Esophagus (tissue), 2 donors: ENCODE results near the gene SMARCB1. TPM values are rescaled to one million over a fixed set of nuclear protein-coding genes. Genes with fewer than 3 reads are reported as not detected.
A peak's percentile ranks its signal among the peaks of the same experiment; 100 is the strongest.

Experiments used
- H3K27ac ChIP-seq, 2 donors: one replicate each; pipeline ENCODE4 v1.5.1; 2013; ENCODE audit warnings: low read depth in 2 of 2, mild to moderate bottlenecking in 2 of 2, inconsistent platforms in 1 of 2, low read length in 1 of 2, moderate library complexity in 1 of 2
- H3K27me3 ChIP-seq, 2 donors: one replicate each; pipeline ENCODE4 v1.6.1; 2013; ENCODE audit warnings: low read length in 2 of 2, control low read depth in 1 of 2, mild to moderate bottlenecking in 1 of 2; ENCODE audit not compliant: insufficient read depth in 2 of 2, control insufficient read depth in 1 of 2
- H3K36me3 ChIP-seq, 2 donors: one replicate each; pipeline ENCODE4 v1.6.1; 2013; ENCODE audit warnings: low read length in 1 of 2; ENCODE audit not compliant: control insufficient read depth in 2 of 2, insufficient read depth in 2 of 2
- H3K4me1 ChIP-seq, 2 donors: one replicate each; pipeline ENCODE4 v1.6.1; 2013; ENCODE audit warnings: low read length in 1 of 2; ENCODE audit not compliant: control insufficient read depth in 2 of 2, insufficient read depth in 2 of 2
- H3K4me3 ChIP-seq, 2 donors: one replicate each; pipeline ENCODE4 v1.5.1; 2013; ENCODE audit warnings: low read length in 2 of 2, mild to moderate bottlenecking in 2 of 2, low read depth in 1 of 2, moderate library complexity in 1 of 2
- H3K9me3 ChIP-seq, 2 donors: one replicate each; pipeline ENCODE4 v1.6.1; 2013; ENCODE audit warnings: mild to moderate bottlenecking in 2 of 2, low read depth in 1 of 2, low read length in 1 of 2, moderate library complexity in 1 of 2; ENCODE audit not compliant: control insufficient read depth in 2 of 2, insufficient read depth in 1 of 2
- WGBS, 2 donors: extraction: QIAGEN DNeasy Blood & Tissue Kit; methylation state at CpG; one replicate each; pipeline ENCODE4 v1.1.7; 2013; 5-methylcytosine and 5-hydroxymethylcytosine counted together
- polyA plus RNA-seq, 2 donors: library from polyadenylated mRNA; stranded (reverse); fragments of 200-250 nt; gene quantifications; one replicate each; pipeline ENCODE4 v1.2.3, GENCODE V29; 2013
- donor health status: healthy with polysubstance abuse.
- donor health status: Bipolar disorder and iron deficiency.

Gene SMARCB1
- polyA plus RNA-seq, 2 donors: 32.1 to 51.6 TPM

DNA sequence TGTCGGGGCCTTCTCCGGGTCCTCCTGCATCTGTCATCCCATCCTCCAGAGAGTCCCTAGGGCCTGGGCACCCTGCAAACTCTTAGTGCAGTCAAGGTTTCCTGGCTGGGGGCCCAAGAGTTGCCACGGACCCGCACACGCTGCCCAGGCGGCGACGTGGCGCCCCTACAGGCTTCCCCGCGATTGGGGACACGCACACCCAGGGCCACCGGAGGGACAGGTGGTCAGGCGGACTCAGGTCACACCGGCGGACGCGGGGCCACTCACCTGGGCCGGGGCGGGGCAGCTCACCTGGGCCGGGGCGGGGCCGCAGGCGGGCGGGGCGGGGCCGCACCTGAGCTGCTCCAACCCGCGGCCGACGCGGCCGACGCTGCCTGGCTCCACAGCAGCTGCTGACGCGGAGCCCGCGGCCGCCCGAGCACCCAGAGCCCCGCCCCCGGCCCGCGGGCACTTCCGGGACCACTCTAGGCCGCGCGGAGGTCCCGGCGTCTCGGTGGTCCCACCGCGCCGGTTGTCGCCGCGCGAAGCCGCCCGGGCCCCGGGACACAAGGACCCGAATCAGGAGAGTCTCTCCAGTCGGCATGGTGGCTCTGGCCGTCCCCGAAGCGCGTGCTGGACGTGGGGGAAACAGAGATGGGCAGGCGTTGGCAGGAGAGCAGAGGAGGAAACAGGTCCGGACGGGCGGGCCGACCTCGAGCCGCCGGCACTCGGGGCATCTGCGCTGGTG is 35.9 kb upstream of the SMARCB1 start, which contains the start of gene ZNF70:
Gene ZNF70 (minus strand): TSS at position 399 of the 727 bp plus-strand sequence. CDS start 5,972 bp downstream, outside the sequence.
- H3K4me1 ChIP-seq: peaks cover 0 to 4% of the 10 kb centered on the region in 2 donors
- no peaks in the 10 kb centered on the region for H3K9me3 ChIP-seq
- H3K36me3 ChIP-seq: no peaks in the 10 kb centered on the region
- H3K27ac ChIP-seq: peak within 1 kb of the TSS; percentile 87 to 95
- WGBS, 2 donors: 1% methylated on average over 59 to 78 of the region's 78 CpGs
- peak within 1 kb of the TSS; percentile 61 to 74 for H3K4me3 ChIP-seq
- no peaks in the 10 kb centered on the region for H3K27me3 ChIP-seq

DNA sequence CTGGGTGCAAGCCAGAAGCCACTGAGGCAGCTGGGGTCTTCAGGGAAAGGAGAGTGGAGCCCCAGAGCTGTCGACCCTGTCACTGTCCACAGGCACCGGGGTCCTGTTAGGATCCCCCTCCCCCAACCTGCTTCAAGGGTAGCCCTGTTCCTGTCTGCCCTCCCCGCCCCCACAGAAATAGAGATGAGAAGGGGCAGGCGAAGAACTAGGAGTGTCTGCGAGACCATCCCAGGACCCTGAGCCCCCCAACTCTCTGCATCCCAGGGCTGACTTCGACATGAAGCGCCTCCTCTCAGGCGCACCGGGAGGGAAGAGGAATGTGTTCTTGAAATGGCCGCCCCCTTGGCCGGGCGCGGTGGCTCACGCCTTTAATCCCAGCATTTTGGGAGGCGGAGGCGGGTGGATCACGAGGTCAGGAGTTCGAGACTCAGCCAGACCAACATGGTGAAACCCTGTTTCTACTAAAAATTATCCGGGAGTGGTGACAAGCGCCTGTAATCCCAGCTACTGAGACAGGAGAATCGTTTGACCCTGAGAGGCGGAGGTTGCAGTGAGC is 35.2 kb upstream of the SMARCB1 start:
- Histone ChIP-seq H3K27me3 (no peaks in the 10 kb centered on the region), H3K4me1 (peaks cover 0 to 4% of the 10 kb centered on the region in 2 donors), H3K4me3 (peak overlapping the region; percentile 61 to 74), H3K27ac (peak overlapping the region; percentile 87 to 95), H3K36me3 (no peaks in the 10 kb centered on the region), H3K9me3 (no peaks in the 10 kb centered on the region)
- 20 to 22% methylated on average over 22 of the region's 22 CpGs for WGBS, 2 donors

DNA sequence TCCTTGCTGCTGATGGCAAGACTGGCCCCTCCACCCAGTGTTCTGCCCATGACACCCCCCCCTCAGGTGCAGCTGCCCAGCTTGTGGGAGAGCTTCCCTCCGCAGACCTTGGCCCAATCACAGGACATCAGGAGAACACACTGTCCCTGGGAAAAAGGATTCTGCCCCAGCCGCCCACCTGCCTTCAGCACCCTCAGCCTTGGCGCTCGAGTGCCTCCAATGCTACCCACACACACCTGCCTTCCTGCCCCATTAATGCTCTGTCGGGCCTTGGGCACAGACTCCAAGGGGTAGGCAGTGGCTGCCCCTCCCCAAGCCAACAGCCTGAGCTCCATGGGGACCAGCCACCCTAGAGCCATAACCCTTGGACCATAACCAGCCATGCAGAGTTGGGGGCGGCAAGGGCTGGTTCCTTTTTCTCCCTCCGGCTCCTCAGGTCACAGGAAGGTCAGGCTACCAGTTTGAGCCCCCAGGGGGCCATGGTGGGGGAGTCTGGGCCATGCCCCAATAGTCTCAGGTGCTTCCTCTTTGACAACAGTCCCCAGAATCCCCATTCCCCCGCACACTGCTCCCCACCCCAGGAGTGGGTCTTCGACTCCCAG is 34.6 kb upstream of the SMARCB1 start:
- no peaks in the 10 kb centered on the region for H3K36me3 ChIP-seq
- H3K27ac ChIP-seq: no peak overlapping the region
- no peak overlapping the region for H3K4me3 ChIP-seq
- peaks cover 0 to 4% of the 10 kb centered on the region in 2 donors for H3K4me1 ChIP-seq
- no peaks in the 10 kb centered on the region for H3K9me3 ChIP-seq
- WGBS, 2 donors: 81 to 87% methylated on average over 9 of the region's 9 CpGs
- no peaks in the 10 kb centered on the region for H3K27me3 ChIP-seq

DNA sequence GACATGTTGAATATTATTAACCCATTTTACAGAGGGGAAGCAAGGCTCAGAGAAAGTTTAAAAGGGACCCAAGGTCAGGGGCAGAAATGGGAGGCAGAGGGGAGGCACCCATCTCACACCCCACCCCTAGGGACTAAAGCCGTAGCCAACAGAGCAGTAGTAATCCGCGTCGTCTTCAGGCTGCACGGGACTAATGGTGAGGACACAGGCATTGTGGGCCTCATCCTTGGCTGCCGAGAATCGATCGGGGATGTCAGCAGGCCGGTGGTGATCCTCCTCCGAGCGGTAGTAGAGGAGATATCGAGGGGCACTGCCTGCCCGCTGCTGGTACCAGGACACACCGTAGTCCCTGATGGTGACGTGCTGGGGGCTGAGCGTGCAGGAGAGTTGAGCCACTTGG is 34.0 kb upstream of the SMARCB1 start:
- H3K27ac ChIP-seq: no peak overlapping the region

DNA sequence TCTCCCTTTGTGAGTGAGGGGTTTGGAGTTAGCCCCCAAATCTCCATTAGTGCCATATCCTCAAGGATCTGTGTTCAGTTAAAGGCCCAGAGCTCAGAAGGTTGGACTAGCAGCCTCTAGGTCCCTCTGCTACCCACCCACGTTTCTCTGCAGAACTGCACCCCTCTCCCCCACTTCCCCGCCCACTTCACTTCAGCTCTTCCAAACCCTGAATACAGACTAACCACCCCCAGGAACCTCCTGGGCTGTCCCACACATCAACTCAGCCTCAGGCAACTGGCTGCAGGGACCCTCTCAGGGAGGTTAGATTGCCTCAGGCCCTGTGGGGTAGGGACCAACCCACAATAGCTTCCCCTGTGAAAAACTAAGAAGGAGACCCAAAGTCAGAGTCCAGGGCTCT is 33.4 kb upstream of the SMARCB1 start:
- Histone ChIP-seq H3K4me1 (peaks cover 0 to 4% of the 10 kb centered on the region in 2 donors), H3K27ac (no peak overlapping the region), H3K9me3 (no peaks in the 10 kb centered on the region), H3K27me3 (no peaks in the 10 kb centered on the region), H3K36me3 (no peaks in the 10 kb centered on the region), H3K4me3 (no peak overlapping the region)
- 66 to 70% methylated on average over 2 of the region's 2 CpGs for WGBS, 2 donors

More for the DNA sequence above, 34.0 kb upstream of the SMARCB1 start:
- WGBS, 2 donors: 93 to 94% methylated on average over 16 of the region's 16 CpGs
- no peak overlapping the region for H3K4me3 ChIP-seq
- no peaks in the 10 kb centered on the region for H3K36me3 ChIP-seq
- no peaks in the 10 kb centered on the region for H3K27me3 ChIP-seq
- H3K4me1 ChIP-seq: peaks cover 0 to 4% of the 10 kb centered on the region in 2 donors
- no peaks in the 10 kb centered on the region for H3K9me3 ChIP-seq

DNA sequence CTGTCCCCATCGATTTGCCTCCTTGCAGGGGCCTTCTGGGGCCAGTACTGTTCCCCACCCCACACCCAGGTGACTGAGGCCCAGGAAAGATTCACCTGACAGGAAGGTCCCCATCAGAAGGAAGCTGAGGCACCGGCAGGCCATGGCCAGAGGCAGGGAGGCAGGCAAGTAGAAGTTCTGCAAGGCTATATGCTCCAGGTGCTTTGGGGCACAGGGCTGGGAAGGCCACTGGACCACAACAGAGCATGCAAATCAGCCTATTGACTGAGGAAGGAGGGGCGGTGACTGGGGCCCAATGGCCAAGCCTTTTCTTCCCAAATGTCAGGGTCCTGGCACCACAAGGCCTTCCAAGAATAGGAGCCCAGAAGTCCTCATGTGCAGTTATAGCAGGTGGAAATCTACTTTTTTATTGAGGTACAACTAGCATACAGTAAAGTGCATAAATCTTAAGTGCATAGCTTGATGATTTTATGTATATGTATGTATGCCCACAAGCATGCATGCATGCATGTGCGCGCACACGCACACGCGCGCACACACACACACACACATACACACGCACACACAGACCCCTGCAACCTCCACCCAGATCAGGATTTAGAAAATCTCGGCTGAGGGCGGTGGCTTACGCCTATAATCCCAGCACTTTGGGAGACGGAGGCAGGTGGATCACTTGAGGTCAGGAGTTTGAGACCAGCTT is 32.4 kb upstream of the SMARCB1 start, which contains the start of gene VPREB3:
Gene VPREB3 (minus strand): TSS at position 206 of the 700 bp plus-strand sequence. CDS start 62 bp downstream, at position 144.
- Histone ChIP-seq H3K4me1 (peaks cover 0 to 4% of the 10 kb centered on the region in 2 donors), H3K4me3 (no peak within 1 kb of the TSS), H3K27me3 (no peaks in the 10 kb centered on the region), H3K9me3 (no peaks in the 10 kb centered on the region), H3K36me3 (no peaks in the 10 kb centered on the region), H3K27ac (no peak within 1 kb of the TSS)
- 77 to 85% methylated on average over 14 of the region's 14 CpGs for WGBS, 2 donors

DNA sequence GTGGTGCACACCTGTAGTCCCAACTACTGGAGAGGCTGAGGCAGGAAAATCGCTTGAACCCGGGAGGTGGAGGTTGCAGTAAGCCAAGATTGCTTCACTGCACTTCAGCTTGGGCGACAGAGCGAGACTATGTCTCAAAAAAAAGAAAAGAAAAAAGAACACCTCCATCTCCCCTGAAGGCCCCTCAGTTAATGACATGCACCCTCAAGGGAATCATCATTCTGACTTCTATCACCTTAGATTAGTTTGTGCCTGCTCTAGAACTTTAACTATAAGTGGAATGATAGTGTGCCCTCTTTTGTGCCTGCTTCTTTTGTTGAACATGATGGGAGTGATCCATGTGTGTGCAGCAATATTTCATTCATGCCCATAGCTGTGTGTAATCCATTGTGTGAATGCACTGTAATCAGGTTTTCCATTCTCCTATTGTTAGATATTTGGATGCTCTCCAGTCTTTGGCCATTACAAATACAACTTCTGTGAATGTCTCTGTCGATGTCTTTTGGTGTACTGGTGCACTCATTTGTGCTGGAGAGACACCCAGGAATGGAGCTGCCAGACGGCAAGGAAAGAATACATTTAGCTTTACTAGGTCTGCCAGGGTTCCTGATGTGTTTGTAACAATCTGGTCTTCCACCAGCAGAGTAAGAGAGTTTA is 31.7 kb upstream of the SMARCB1 start:
- no peak overlapping the region for H3K27ac ChIP-seq
- no peaks in the 10 kb centered on the region for H3K36me3 ChIP-seq
- H3K4me3 ChIP-seq: no peak overlapping the region
- WGBS, 2 donors: 66 to 68% methylated on average over 6 of the region's 6 CpGs
- H3K9me3 ChIP-seq: no peaks in the 10 kb centered on the region
- no peaks in the 10 kb centered on the region for H3K4me1 ChIP-seq
- H3K27me3 ChIP-seq: no peaks in the 10 kb centered on the region

DNA sequence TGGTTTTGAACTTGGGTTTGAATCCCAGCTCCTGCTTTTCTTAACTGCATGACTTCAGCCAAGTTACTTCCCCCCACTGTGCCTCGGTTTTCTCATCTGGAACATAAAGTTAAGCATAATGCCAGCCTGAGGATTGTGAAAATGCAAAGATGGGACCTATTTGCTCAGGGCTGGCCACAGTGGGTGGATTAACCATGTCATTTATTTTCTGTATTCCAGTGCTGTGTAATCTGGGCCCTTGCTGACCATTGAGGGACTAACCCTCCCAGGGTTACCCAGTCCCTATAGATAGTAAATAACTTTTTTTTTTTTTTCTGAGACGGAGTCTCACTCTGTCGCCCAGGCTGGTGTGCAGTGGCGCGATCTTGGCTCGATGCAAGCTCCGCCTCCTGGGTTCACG is 31.1 kb upstream of the SMARCB1 start:
- Histone ChIP-seq H3K27ac (no peak overlapping the region), H3K4me3 (no peak overlapping the region), H3K36me3 (no peaks in the 10 kb centered on the region), H3K27me3 (no peaks in the 10 kb centered on the region), H3K9me3 (no peaks in the 10 kb centered on the region), H3K4me1 (no peaks in the 10 kb centered on the region)
- 78 to 87% methylated on average over 8 of the region's 8 CpGs for WGBS, 2 donors

DNA sequence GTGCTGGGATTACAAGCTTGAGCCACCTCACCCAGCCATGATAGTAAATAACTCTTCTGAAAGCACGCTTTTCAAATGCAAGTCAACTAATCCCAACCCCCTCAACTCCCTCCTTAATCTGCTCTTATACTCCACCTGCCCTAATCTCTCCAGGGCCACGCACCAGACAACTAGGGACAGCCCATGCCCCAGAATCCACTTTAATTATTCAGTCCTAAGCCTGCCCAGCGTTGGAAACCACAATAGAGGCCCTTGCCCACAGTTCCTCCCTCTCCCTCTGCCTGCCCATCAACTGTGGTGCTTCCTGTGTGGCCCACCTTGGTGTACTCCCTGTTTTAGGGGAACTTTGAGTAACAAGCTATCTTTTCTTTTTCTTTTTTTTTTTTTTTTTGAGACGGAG is 29.9 kb upstream of the SMARCB1 start:
- no peaks in the 10 kb centered on the region for H3K4me1 ChIP-seq
- H3K9me3 ChIP-seq: no peaks in the 10 kb centered on the region
- 50 to 66% methylated on average over 4 of the region's 4 CpGs for WGBS, 2 donors
- H3K4me3 ChIP-seq: no peak overlapping the region
- no peaks in the 10 kb centered on the region for H3K36me3 ChIP-seq
- H3K27ac ChIP-seq: no peak overlapping the region
- no peaks in the 10 kb centered on the region for H3K27me3 ChIP-seq
